Ectodermal cell (in vitro differentiated cells): ENCODE data around the gene PDS5B.
A peak's percentile ranks its signal among the peaks of the same experiment; 100 is the strongest.
"Not testable (repeated sequence)": the region's sequence is repeated elsewhere in the genome, so short reads cannot be mapped to it uniquely, and the experiment has no call there.

Experiments used
- H3K27ac ChIP-seq: 2 replicates; pipeline ENCODE4 v1.7.0; 2013; ENCODE audit warnings: mild to moderate bottlenecking, low read depth, low read length; ENCODE audit not compliant: insufficient read depth, poor library complexity, severe bottlenecking
- H3K27me3 ChIP-seq: 2 replicates; pipeline ENCODE4 v1.7.0; 2013; ENCODE audit warnings: mild to moderate bottlenecking, low read length; ENCODE audit not compliant: insufficient read depth, control insufficient read depth, poor library complexity, severe bottlenecking
- H3K36me3 ChIP-seq: one replicate; pipeline ENCODE4 v1.7.0; 2013; ENCODE audit warnings: low read length; ENCODE audit not compliant: control insufficient read depth, insufficient read depth
- H3K4me1 ChIP-seq: one replicate; pipeline ENCODE4 v1.7.0; 2013; ENCODE audit warnings: low read length; ENCODE audit not compliant: control insufficient read depth, insufficient read depth
- H3K4me3 ChIP-seq: 2 replicates; pipeline ENCODE4 v1.7.0; 2013; ENCODE audit warnings: low read depth, low read length, control low read depth; ENCODE audit not compliant: insufficient read depth
- H3K9me3 ChIP-seq: 2 replicates; pipeline ENCODE4 v1.7.0; 2013; ENCODE audit warnings: mild to moderate bottlenecking, low read length, moderate library complexity; ENCODE audit not compliant: control insufficient read depth
- WGBS, 2 experiments: methylation state at CpG; one replicate each; pipeline ENCODE4 v1.1.7; 2013; ENCODE audit warnings: missing lambda C conversion rate in 2 of 2; 5-methylcytosine and 5-hydroxymethylcytosine counted together

The PDS5B gene

GRCh38 chr13:32553720-32554119, 32.5 kb upstream of the PDS5B start:
- WGBS, 2 experiments: 89 to 94% methylated on average over 1 of the region's 1 CpG
- Histone ChIP-seq H3K4me1 (no peaks in the 10 kb centered on the region), H3K27me3 (no peaks in the 10 kb centered on the region), H3K36me3 (no peaks in the 10 kb centered on the region), H3K9me3 (no peaks in the 10 kb centered on the region), H3K27ac (no peak overlapping the region), H3K4me3 (no peak overlapping the region)

DNA sequence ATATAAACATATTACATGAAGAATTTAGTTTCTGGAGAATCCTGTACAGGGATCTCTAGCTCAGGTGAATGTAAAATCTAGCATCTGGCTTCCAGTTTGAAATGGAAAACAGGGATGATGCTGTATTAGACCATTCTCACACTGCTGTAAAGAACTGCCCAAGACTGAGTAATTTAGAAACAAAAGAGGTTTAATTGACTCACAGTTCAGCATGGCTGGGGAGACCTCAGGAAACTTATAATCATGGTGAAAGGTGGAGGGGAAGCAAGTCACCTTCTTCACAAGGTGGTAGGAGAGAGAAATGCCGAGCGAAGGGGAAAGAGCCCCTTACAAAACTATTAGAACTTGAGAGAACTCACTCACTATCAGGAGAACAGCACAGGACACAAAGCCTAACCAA, 30.6 kb upstream of the PDS5B start:
- WGBS, 2 experiments: 90 to 95% methylated on average over 2 of the region's 2 CpGs
- Histone ChIP-seq H3K4me3 (no peak overlapping the region), H3K4me1 (no peaks in the 10 kb centered on the region), H3K9me3 (no peaks in the 10 kb centered on the region), H3K36me3 (no peaks in the 10 kb centered on the region), H3K27me3 (no peaks in the 10 kb centered on the region), H3K27ac (no peak overlapping the region)

DNA sequence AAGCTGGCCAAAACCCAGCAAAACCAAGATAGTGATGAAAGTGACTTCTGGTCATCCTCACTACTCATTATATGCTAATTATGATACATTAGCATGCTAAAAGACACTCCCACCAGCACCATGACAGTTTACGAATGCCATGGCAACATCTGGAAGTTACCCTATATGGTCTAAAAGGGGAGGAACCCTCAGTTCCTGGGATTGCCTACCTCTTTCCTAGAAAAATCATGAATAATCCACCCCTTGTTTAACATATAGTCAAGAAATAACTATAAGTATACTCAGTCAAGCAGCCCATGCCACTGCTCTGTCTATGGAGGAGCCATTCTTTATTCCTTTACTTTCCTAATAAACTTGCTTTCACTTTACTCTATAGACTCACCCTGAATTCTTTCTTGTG, 25.4 kb upstream of the PDS5B start:
- not testable (repeated sequence) for H3K27me3 ChIP-seq, H3K9me3 ChIP-seq, H3K36me3 ChIP-seq, H3K27ac ChIP-seq, H3K4me1 ChIP-seq, H3K4me3 ChIP-seq
- WGBS, 2 experiments: 92 to 100% methylated on average over 1 of the region's 1 CpG

DNA sequence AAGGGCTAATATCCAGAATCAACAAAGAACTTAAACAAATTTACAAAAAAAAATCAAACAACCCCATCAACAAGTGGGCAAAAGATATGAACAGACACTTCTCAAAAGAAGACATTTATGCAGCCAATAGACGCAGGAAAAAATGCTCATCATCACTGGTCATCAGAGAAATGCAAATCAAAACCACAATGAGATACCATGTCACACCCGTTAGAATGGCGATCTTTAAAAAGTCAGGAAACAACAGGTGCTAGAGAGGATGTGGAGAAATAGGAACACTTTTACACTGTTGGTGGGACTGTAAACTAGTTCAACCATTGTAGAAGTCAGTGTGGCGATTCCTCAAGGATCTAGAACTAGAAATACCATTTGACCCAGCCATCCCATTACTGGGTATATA, 10.6 kb upstream of the PDS5B start:
- not testable (repeated sequence) for H3K4me1 ChIP-seq, H3K36me3 ChIP-seq, H3K9me3 ChIP-seq, H3K27me3 ChIP-seq, H3K4me3 ChIP-seq, H3K27ac ChIP-seq
- 99% methylated on average over 3 of the region's 4 CpGs for WGBS, 2 experiments

- no peak overlapping the region for H3K27ac ChIP-seq
- 95 to 97% methylated on average over 2 to 3 of the region's 3 CpGs for WGBS, 2 experiments
Observed at GRCh38 chr13:32577032-32577431, 9.2 kb upstream of the PDS5B start.

GRCh38 chr13:32581177-32581786, 5.0 kb upstream of the PDS5B start:
- no peak overlapping the region for H3K27ac ChIP-seq

More at GRCh38 chr13:32577032-32577431, 9.2 kb upstream of the PDS5B start:
- Histone ChIP-seq H3K4me1 (no peaks in the 10 kb centered on the region), H3K9me3 (no peaks in the 10 kb centered on the region), H3K27me3 (no peaks in the 10 kb centered on the region), H3K4me3 (no peak overlapping the region), H3K36me3 (no peaks in the 10 kb centered on the region)

GRCh38 chr13:32582281-32582680, 4.0 kb upstream of the PDS5B start:
- Histone ChIP-seq H3K9me3 (no peaks in the 10 kb centered on the region), H3K36me3 (no peaks in the 10 kb centered on the region), H3K4me1 (no peaks in the 10 kb centered on the region), H3K27me3 (peaks cover 9% of the 10 kb centered on the region), H3K4me3 (no peak overlapping the region), H3K27ac (no peak overlapping the region)
- WGBS, 2 experiments: 74 to 85% methylated on average over 2 of the region's 2 CpGs

More at GRCh38 chr13:32581177-32581786, 5.0 kb upstream of the PDS5B start:
- Histone ChIP-seq H3K4me3 (no peak overlapping the region), H3K36me3 (no peaks in the 10 kb centered on the region), H3K27me3 (peaks cover 9% of the 10 kb centered on the region), H3K9me3 (no peaks in the 10 kb centered on the region), H3K4me1 (no peaks in the 10 kb centered on the region)
- 84 to 88% methylated on average over 3 of the region's 3 CpGs for WGBS, 2 experiments

GRCh38 chr13:32582991-32583390, 3.3 kb upstream of the PDS5B start:
- no peak overlapping the region for H3K4me3 ChIP-seq
- H3K27ac ChIP-seq: no peak overlapping the region
- H3K27me3 ChIP-seq: peaks cover 9% of the 10 kb centered on the region
- H3K4me1 ChIP-seq: no peaks in the 10 kb centered on the region
- H3K9me3 ChIP-seq: no peaks in the 10 kb centered on the region
- H3K36me3 ChIP-seq: no peaks in the 10 kb centered on the region
- WGBS, 2 experiments: 96 to 100% methylated on average over 2 of the region's 2 CpGs

DNA sequence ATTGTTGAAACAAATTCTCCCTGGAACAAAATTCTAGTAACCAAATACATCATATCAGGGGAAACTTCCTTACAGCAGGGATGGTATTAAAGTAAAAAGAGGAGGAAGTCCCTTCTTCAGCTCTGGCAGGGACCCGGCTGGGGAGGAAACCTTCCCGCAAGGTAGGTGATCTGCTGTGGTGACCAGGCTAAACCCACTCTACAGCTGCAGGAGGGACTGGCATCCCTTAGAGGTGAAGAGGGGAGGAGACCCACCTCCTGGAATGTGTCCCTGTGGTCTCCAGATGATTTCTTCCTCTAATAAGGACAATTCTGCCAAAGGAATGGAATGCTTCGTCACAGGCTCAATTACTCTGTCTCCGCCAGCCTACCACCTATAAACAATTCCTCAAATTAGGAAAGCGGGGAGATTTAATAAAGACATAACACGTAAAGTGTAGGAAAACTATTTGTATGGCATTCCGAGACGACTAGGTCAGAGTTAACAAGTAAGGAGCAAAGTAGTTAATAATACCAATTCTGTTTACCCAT, 637 bp upstream of the PDS5B start:
- peaks cover 9% of the 10 kb centered on the region for H3K4me1 ChIP-seq
- 33 to 38% methylated on average over 6 to 8 of the region's 8 CpGs for WGBS, 2 experiments
- peaks cover 9% of the 10 kb centered on the region for H3K27me3 ChIP-seq
- H3K36me3 ChIP-seq: no peaks in the 10 kb centered on the region
- H3K9me3 ChIP-seq: no peaks in the 10 kb centered on the region
- H3K27ac ChIP-seq: no peak overlapping the region
- peak overlapping the region; percentile 46 for H3K4me3 ChIP-seq

- Histone ChIP-seq H3K4me1 (peaks cover 9% of the 10 kb centered on the region), H3K36me3 (no peaks in the 10 kb centered on the region), H3K9me3 (no peaks in the 10 kb centered on the region), H3K27ac (peak overlapping the region; percentile 79), H3K27me3 (peaks cover 9% of the 10 kb centered on the region), H3K4me3 (peak overlapping the region; percentile 65)
- 0% methylated on average over 74 of the region's 74 CpGs for WGBS, 2 experiments
Observed at GRCh38 chr13:32587011-32587810, 959 bp downstream of the PDS5B start.
